K562 (cell line): ENCODE results near the gene CBX3. TPM values are rescaled to one million over a fixed set of nuclear protein-coding genes. Genes with fewer than 3 reads are reported as not detected.

Experiments
- CHD2 ChIP-seq: IDR thresholded peaks from 2 replicates; pipeline ENCODE4 v1.6.1; 2011; ENCODE audit warnings: low read depth, low read length
- CXXC5 ChIP-seq: fragments of 250-450 bp; sonication (Bioruptor Pico); IDR thresholded peaks from 2 replicates; pipeline ENCODE4 v1.8.0; 2022; ENCODE audit warnings: inconsistent platforms, mild to moderate bottlenecking, moderate library complexity
- ELF2 ChIP-seq: fragments of 250-450 bp; sonication (Bioruptor Pico); IDR thresholded peaks from 2 replicates; pipeline ENCODE4 v1.5.0; 2021; ENCODE audit warnings: mild to moderate bottlenecking
- HDGF ChIP-seq: fragments of 450-650 bp; IDR thresholded peaks from 2 replicates; pipeline ENCODE4 v1.6.1; 2016
- HLTF ChIP-seq: fragments of 450-650 bp; IDR thresholded peaks from 2 replicates; pipeline ENCODE4 v1.6.1; 2016
- JUNB ChIP-seq: fragments of 450-650 bp; formaldehyde crosslinking; conservative IDR thresholded peaks from 2 replicates; pipeline ENCODE4 v1.4.0; 2020; ENCODE audit warnings: mild to moderate bottlenecking
- KHSRP ChIP-seq: fragments of 450-650 bp; IDR thresholded peaks from 2 replicates; pipeline ENCODE4 v1.6.1; 2017
- MGA ChIP-seq: fragments of 450-650 bp; IDR thresholded peaks from 2 replicates; pipeline ENCODE4 v1.6.1; 2016; ENCODE audit warnings: mild to moderate bottlenecking, moderate library complexity
- RBM17 ChIP-seq: fragments of 200-400 bp; formaldehyde crosslinking; IDR thresholded peaks from 2 replicates; pipeline ENCODE4 v1.6.1; 2017; ENCODE audit warnings: low read depth, mild to moderate bottlenecking, low read length, borderline replicate concordance
- TRIM24 ChIP-seq, 2 experiments: fragments of 450-650 bp; IDR thresholded peaks; 2 replicates each; pipeline ENCODE4 v1.6.1; 2016
- TSHZ1 ChIP-seq: fragments of 250-450 bp; sonication (Bioruptor Pico); IDR thresholded peaks from 2 replicates; pipeline ENCODE4 v1.4.0; 2020; ENCODE audit warnings: mild to moderate bottlenecking, moderate library complexity
- ZNF277 ChIP-seq: fragments of 250-450 bp; sonication (Bioruptor Pico); IDR thresholded peaks from 2 replicates; pipeline ENCODE4 v1.8.0; 2022; ENCODE audit warnings: inconsistent platforms, mild to moderate bottlenecking, moderate library complexity, borderline replicate concordance
- ZNF668 ChIP-seq: fragments of 250-450 bp; sonication (Bioruptor Pico); IDR thresholded peaks from 2 replicates; pipeline ENCODE4 v1.8.0; 2022; ENCODE audit warnings: mild to moderate bottlenecking, inconsistent platforms
- polyA plus RNA-seq, 8 experiments: library from polyadenylated mRNA; depleted of rRNA in 4 of 8; stranded (reverse) in 5 of 8; unstranded in 3 of 8; fragments of >200 nt; fragmentation: Nextera tagmentation in 2 of 8; fragmentation: Illumina TruSeq in 1 of 8; extraction: Ambion mirVana in 2 of 8; extraction: Trizol in 1 of 8; gene quantifications; 2 replicates each; pipeline versions ENCODE4 v1.2.1 to v1.2.3, GENCODE V29; 2011 to 2014; ENCODE audit warnings: inconsistent platforms in 1 of 8, missing spikeins in 1 of 8
- total RNA-seq, 7 experiments: library from RNA; depleted of rRNA in 6 of 7; stranded (reverse); fragments of >200 nt in 6 of 7; fragmentation: Illumina TruSeq in 2 of 7; extraction: Trizol in 2 of 7; gene quantifications; 2 replicates each; pipeline versions ENCODE4 v1.2.1 to v1.2.3, GENCODE V29; 2011 to 2021; ENCODE audit warnings: low replicate concordance in 1 of 7

The CBX3 gene
- total and polyA plus RNA-seq, 9 of the 15 experiments (the other 6 are each of a cell fraction or from before 2014, with no cell fraction given): 198 to 413 (median 328) TPM

- TF ChIP-seq MGA (no peak), RBM17 (no peak), TSHZ1 (CRISPR knock-in tag) (no peak), HLTF (no peak), ELF2 (CRISPR knock-in tag) (no peak), TRIM24 (IDR thresholded peaks at IDR 0.05) (no peak), KHSRP (peak; percentile 43; the same call in 1 of the 2 replicates), CXXC5 (CRISPR knock-in tag) (no peak), HDGF (no peak), ZNF277 (no peak), JUNB (no peak), CHD2 (no peak; the same call in 1 of the 2 replicates), ZNF668 (CRISPR knock-in tag) (no peak)
These were observed 13.2 kb upstream of the CBX3 start (continued) for GRCh38 chr7:26188206-26188956.
